HG03342 (cell line): Measurements from ENCODE around the gene PRPSAP2.

Experiments used
- ATAC-seq: cut with Tn5 transposase; IDR thresholded peaks from one replicate; pipeline ENCODE4 v1.9.1; 2021; ENCODE audit warnings: mild to moderate bottlenecking, moderate library complexity; ENCODE audit not compliant: unreplicated experiment

PRPSAP2 gene

GRCh38 chr17:18960803-18961511 is 103.0 kb downstream of the PRPSAP2 start:
- ATAC-seq: peak; percentile 64

- ATAC-seq: no peak
Observed at GRCh38 chr17:18961634-18962493, 103.9 kb downstream of the PRPSAP2 start.

- ATAC-seq: no peak
Observed at GRCh38 chr17:18962494-18962815, 104.5 kb downstream of the PRPSAP2 start.

GRCh38 chr17:18963126-18964017 is 105.4 kb downstream of the PRPSAP2 start:
- ATAC-seq: no peak

- ATAC-seq: no peak
Observed at GRCh38 chr17:18964018-18964351, 106.1 kb downstream of the PRPSAP2 start.

GRCh38 chr17:18964550-18964949 is 106.6 kb downstream of the PRPSAP2 start:
- no peak for ATAC-seq

GRCh38 chr17:18965530-18966236 is 107.8 kb downstream of the PRPSAP2 start:
- ATAC-seq: no peak

- ATAC-seq: no peak
Observed at GRCh38 chr17:18966831-18967624, 109.1 kb downstream of the PRPSAP2 start.

- ATAC-seq: no peak
Observed at GRCh38 chr17:18967916-18968315, 110.0 kb downstream of the PRPSAP2 start.

- no peak for ATAC-seq
Observed at GRCh38 chr17:18968345-18968744, 110.4 kb downstream of the PRPSAP2 start.

GRCh38 chr17:18968945-18969887 is 111.3 kb downstream of the PRPSAP2 start:
- no peak for ATAC-seq

GRCh38 chr17:18970582-18971480 is 112.9 kb downstream of the PRPSAP2 start:
- ATAC-seq: no peak

GRCh38 chr17:18971801-18972200 is 113.9 kb downstream of the PRPSAP2 start:
- ATAC-seq: no peak

- no peak for ATAC-seq
Observed at GRCh38 chr17:18974407-18975149, 116.6 kb downstream of the PRPSAP2 start.

GRCh38 chr17:18975597-18975996 is 117.7 kb downstream of the PRPSAP2 start:
- no peak for ATAC-seq

- no peak for ATAC-seq
Observed at GRCh38 chr17:18976201-18976600, 118.3 kb downstream of the PRPSAP2 start.

- no peak for ATAC-seq
Observed at GRCh38 chr17:18977021-18977420, 119.1 kb downstream of the PRPSAP2 start.
